ENCODE data around the gene PBX1. TPM values are rescaled to one million over a fixed set of nuclear protein-coding genes. Genes with fewer than 3 reads are reported as not detected.

Gene PBX1
- total and polyA plus RNA-seq, 10 of the 15 experiments (the other 5 are each of a cell fraction or from before 2014, with no cell fraction given) = 0.05 to 0.28 (median 0.11) TPM; not detected in 5

GRCh38 chr1:164693564-164694359 is 134.8 kb downstream of the PBX1 start:
- H3K9me3 ChIP-seq (replicated peaks; ENCODE audit: control insufficient read depth, insufficient read depth, low read length) = no peaks in the 10 kb centered on the region
- H4K20me1 ChIP-seq (ENCODE audit: control insufficient read depth, insufficient read depth) = no peaks in the 10 kb centered on the region
- no peak overlapping the region for H3K4me2 ChIP-seq (ENCODE audit: control insufficient read depth, insufficient read depth)
- ChIA-PET POLR2A (no interaction called here), SMC1A (ENCODE audit: uncharacterized antibody, unreplicated experiment) (no interaction called here), RAD21 (ENCODE audit: unreplicated experiment) (no interaction called here), CTCF (no interaction called here)
- no peak for FAIRE-seq
- no peak overlapping the region for H2AFZ ChIP-seq (ENCODE audit: control insufficient read depth, low read depth, low read length)
- no TSS peak for BruUV-seq (replicated peaks)
- H3K27me3 ChIP-seq (replicated peaks in 1 of 2; ENCODE audit: control insufficient read depth in 2 of 2, insufficient read depth in 2 of 2, low read length in 1 of 2) = no peaks in the 10 kb centered on the region
- 24% methylated on average over 4 of the region's 4 CpGs for WGBS (ENCODE audit: insufficient coverage, insufficient replicate concordance, low lambda C conversion rate, missing lambda C conversion rate)
- H3K27ac ChIP-seq (ENCODE audit: control insufficient read depth, insufficient read depth) = no peak overlapping the region
- intact Hi-C loops (cut with micrococcal nuclease; ENCODE audit: unreplicated experiment) (no loop called here), in situ Hi-C loops (cut with MboI) (no loop called here)
- H3K4me3 ChIP-seq = no peak overlapping the region
- H3K79me2 ChIP-seq (ENCODE audit: control insufficient read depth, insufficient read depth, low read length) = no peaks in the 10 kb centered on the region
- no peak for DNase-seq (ENCODE audit: low read depth, low spot score)
- H3K4me1 ChIP-seq (ENCODE audit: control insufficient read depth, insufficient read depth, low read length) = no peaks in the 10 kb centered on the region
- H3K36me3 ChIP-seq (ENCODE audit: control insufficient read depth in 2 of 2, insufficient read depth in 2 of 2, low read length in 1 of 2) = no peaks in the 10 kb centered on the region
- H3K9ac ChIP-seq (ENCODE audit: control insufficient read depth, insufficient read depth, low read length) = no peak overlapping the region
- ATAC-seq = no peak
- TF ChIP-seq ELK1 (IDR thresholded peaks at IDR 0.05; ENCODE audit: low read depth, low read length) (no peak), CUX1 (IDR thresholded peaks at IDR 0.05; ENCODE audit: insufficient replicate concordance, low read depth, low read length) (no peak), ZNF207 (IDR thresholded peaks at IDR 0.05; ENCODE audit: borderline replicate concordance) (no peak), MEF2B (IDR thresholded peaks at IDR 0.05; ENCODE audit: partially characterized antibody, poor library complexity, severe bottlenecking) (no peak), NRF1 (conservative IDR thresholded peaks at IDR 0.05; ENCODE audit: low read depth, low read length) (no peak), NFXL1 (IDR thresholded peaks at IDR 0.05; ENCODE audit: borderline replicate concordance) (no peak), CHD4 (IDR thresholded peaks at IDR 0.05) (no peak), DPF2 (IDR thresholded peaks at IDR 0.05) (no peak), ZBTB4 (CRISPR knock-in tag; IDR thresholded peaks at IDR 0.05) (no peak), SMAD1 (IDR thresholded peaks at IDR 0.05; ENCODE audit: low read depth, partially characterized antibody) (no peak), ESRRA (IDR thresholded peaks at IDR 0.05; ENCODE audit: low read length) (no peak), MXI1 (IDR thresholded peaks at IDR 0.05; ENCODE audit: low read depth, low read length) (no peak), ZNF384 (IDR thresholded peaks at IDR 0.05; ENCODE audit: borderline replicate concordance, low read depth, low read length) (no peak)
